BE2C (cell line): ENCODE data around the gene TNFRSF21.

ENCODE experiments used
- DNase-seq: peaks from one replicate; pipeline ENCODE4 v3.0.0-alpha.2; 2020
- H3K27me3 ChIP-seq: fragments of 250-450 bp; sonication (Bioruptor Pico); 2 replicates; pipeline ENCODE4 v1.5.1; 2020; ENCODE audit warnings: mild to moderate bottlenecking
- H3K36me3 ChIP-seq: fragments of 250-450 bp; sonication (Bioruptor Pico); 2 replicates; pipeline ENCODE4 v1.5.1; 2020; ENCODE audit warnings: mild to moderate bottlenecking
- H3K4me1 ChIP-seq: fragments of 250-450 bp; sonication (Bioruptor Pico); 2 replicates; pipeline ENCODE4 v1.5.1; 2020
- H3K4me3 ChIP-seq: 2 replicates; pipeline ENCODE4 v1.5.1; 2011; ENCODE audit warnings: low read depth, low read length
- H3K9me3 ChIP-seq: fragments of 250-450 bp; sonication (Bioruptor Pico); 2 replicates; pipeline ENCODE4 v1.5.1; 2020
- CTCF ChIP-seq: IDR thresholded peaks from 2 replicates; pipeline ENCODE4 v1.5.1; 2012; ENCODE audit warnings: mild to moderate bottlenecking, low read depth, low read length

TNFRSF21 gene

GRCh38 chr6:47310131-47310480 lies 401 bp upstream of the TNFRSF21 start:
- Histone ChIP-seq H3K9me3 (no peaks in the 10 kb centered on the region), H3K27me3 (peaks cover 10% of the 10 kb centered on the region; the same call in 1 of the 2 replicates), H3K36me3 (no peaks in the 10 kb centered on the region), H3K4me3 (peak overlapping the region; percentile 88), H3K4me1 (no peaks in the 10 kb centered on the region)
- DNase-seq: no peak
- TF ChIP-seq CTCF: no peak

- peaks cover 10% of the 10 kb centered on the region; the same call in 1 of the 2 replicates for H3K27me3 ChIP-seq
- TF ChIP-seq CTCF: no peak
- no peaks in the 10 kb centered on the region for H3K36me3 ChIP-seq
- H3K4me3 ChIP-seq: peak overlapping the region; percentile 88
- peak; percentile 46 for DNase-seq
- no peaks in the 10 kb centered on the region for H3K9me3 ChIP-seq
- no peaks in the 10 kb centered on the region for H3K4me1 ChIP-seq
These were observed 984 bp downstream of the TNFRSF21 start for GRCh38 chr6:47308552-47309290.

- H3K9me3 ChIP-seq: no peaks in the 10 kb centered on the region
- no peaks in the 10 kb centered on the region for H3K4me1 ChIP-seq
- DNase-seq: no peak
- H3K27me3 ChIP-seq: peaks cover 10% of the 10 kb centered on the region; the same call in 1 of the 2 replicates
- H3K4me3 ChIP-seq: peak overlapping the region; percentile 88
- TF ChIP-seq CTCF: no peak
- H3K36me3 ChIP-seq: no peaks in the 10 kb centered on the region
These were observed 1.5 kb downstream of the TNFRSF21 start for GRCh38 chr6:47308198-47308517.

- TF ChIP-seq CTCF: no peak
- no peaks in the 10 kb centered on the region for H3K9me3 ChIP-seq
- no peak for DNase-seq
- no peaks in the 10 kb centered on the region for H3K4me1 ChIP-seq
- H3K36me3 ChIP-seq: no peaks in the 10 kb centered on the region
- H3K4me3 ChIP-seq: peak overlapping the region; percentile 88
- peaks cover 10% of the 10 kb centered on the region; the same call in 1 of the 2 replicates for H3K27me3 ChIP-seq
These were observed 2.1 kb downstream of the TNFRSF21 start for GRCh38 chr6:47307362-47308197.

- TF ChIP-seq CTCF: no peak
- no peaks in the 10 kb centered on the region for H3K9me3 ChIP-seq
- H3K36me3 ChIP-seq: no peaks in the 10 kb centered on the region
- no peak for DNase-seq
- peaks cover 8% of the 10 kb centered on the region; the same call in 1 of the 2 replicates for H3K27me3 ChIP-seq
- H3K4me3 ChIP-seq: no peak overlapping the region
- H3K4me1 ChIP-seq: no peaks in the 10 kb centered on the region
These were observed 2.8 kb downstream of the TNFRSF21 start for GRCh38 chr6:47306887-47307286.

- no peak for TF ChIP-seq CTCF
- no peaks in the 10 kb centered on the region for H3K27me3 ChIP-seq
- H3K4me1 ChIP-seq: no peaks in the 10 kb centered on the region
- DNase-seq: no peak
- H3K36me3 ChIP-seq: no peaks in the 10 kb centered on the region
- H3K4me3 ChIP-seq: no peak overlapping the region
- no peaks in the 10 kb centered on the region for H3K9me3 ChIP-seq
These were observed 5.8 kb downstream of the TNFRSF21 start for GRCh38 chr6:47303861-47304260.
